HUES48 (cell line): ENCODE results near the gene SMIM9.
"Not testable (repeated sequence)": the region's sequence is repeated elsewhere in the genome, so short reads cannot be mapped to it uniquely, and the experiment has no call there.

Source experiments
- H3K27ac ChIP-seq: one replicate; pipeline ENCODE4 v1.7.0; 2013; ENCODE audit warnings: low read depth, low read length, inconsistent platforms
- H3K27me3 ChIP-seq: 2 replicates; pipeline ENCODE4 v1.6.1; 2013; ENCODE audit warnings: mild to moderate bottlenecking, low read length; ENCODE audit not compliant: control insufficient read depth, insufficient read depth
- H3K36me3 ChIP-seq: 2 replicates; pipeline ENCODE4 v1.6.1; 2013; ENCODE audit warnings: low read length; ENCODE audit not compliant: control insufficient read depth, insufficient read depth
- H3K4me1 ChIP-seq: 2 replicates; pipeline ENCODE4 v1.6.1; 2013; ENCODE audit warnings: mild to moderate bottlenecking, low read length; ENCODE audit not compliant: control insufficient read depth, insufficient read depth
- H3K4me3 ChIP-seq: 2 replicates; pipeline ENCODE4 v1.5.1; 2013; ENCODE audit warnings: mild to moderate bottlenecking, low read depth, low read length
- H3K9ac ChIP-seq: 2 replicates; pipeline ENCODE4 v1.6.1; 2013; ENCODE audit warnings: mild to moderate bottlenecking, low read depth, low read length, moderate library complexity
- H3K9me3 ChIP-seq: 2 replicates; pipeline ENCODE4 v1.6.1; 2013; ENCODE audit warnings: low read length; ENCODE audit not compliant: control insufficient read depth, insufficient read depth

SMIM9 gene

DNA sequence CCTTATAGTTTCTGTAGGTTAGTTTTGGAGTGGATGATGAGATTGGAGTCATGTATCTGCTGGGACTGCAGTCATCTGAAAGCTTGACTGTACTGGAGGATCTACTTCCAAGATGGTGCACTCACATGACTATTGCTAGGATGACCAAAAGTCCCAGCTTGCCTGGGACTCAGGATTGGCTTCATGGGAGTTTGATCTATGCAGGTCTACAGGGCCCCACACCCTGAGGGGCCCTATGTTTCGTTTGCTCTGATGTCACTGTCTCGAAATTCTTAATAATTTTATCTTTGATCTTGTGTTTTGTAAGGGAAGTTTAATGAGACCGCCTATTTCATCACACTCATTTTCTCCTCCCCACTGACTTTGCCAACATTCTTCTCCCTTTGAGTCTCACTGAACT is at the start of gene SMIM9:
Gene SMIM9, minus strand, starts transcription at position 101 of the 400 bp plus-strand sequence. CDS start 3,806 bp downstream, outside the sequence.
- no peak within 1 kb of the TSS for H3K4me3 ChIP-seq
- H3K4me1 ChIP-seq = no peaks in the 10 kb centered on the region
- no peaks in the 10 kb centered on the region for H3K27me3 ChIP-seq
- H3K9ac ChIP-seq = no peak within 1 kb of the TSS
- no peaks in the 10 kb centered on the region for H3K36me3 ChIP-seq
- H3K27ac ChIP-seq = no peak within 1 kb of the TSS
- peaks cover 44% of the 10 kb centered on the region for H3K9me3 ChIP-seq

DNA sequence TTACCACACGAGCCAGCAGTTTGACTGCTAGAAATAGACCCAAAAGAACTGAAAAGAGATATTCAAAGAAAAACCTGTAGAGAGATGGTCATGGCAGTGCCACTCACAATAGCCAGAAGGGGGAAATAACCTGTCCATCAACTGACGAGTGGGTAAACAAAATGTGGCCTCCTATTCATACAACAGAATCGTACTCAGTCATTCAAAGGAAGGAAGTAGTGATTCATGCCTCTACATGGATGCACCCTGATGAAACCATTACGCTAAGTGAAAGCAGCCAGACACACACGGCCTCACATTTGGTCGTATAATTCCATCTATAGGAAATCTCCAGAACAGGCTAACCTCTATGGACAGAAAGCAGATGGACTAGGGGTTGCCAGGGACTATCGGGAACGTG is 49.6 kb upstream of the SMIM9 start:
- not testable (repeated sequence) for H3K4me1 ChIP-seq, H3K36me3 ChIP-seq, H3K27me3 ChIP-seq, H3K4me3 ChIP-seq, H3K9ac ChIP-seq, H3K27ac ChIP-seq
- peaks cover 15% of the 10 kb centered on the region; the same call in 1 of the 2 replicates for H3K9me3 ChIP-seq

DNA sequence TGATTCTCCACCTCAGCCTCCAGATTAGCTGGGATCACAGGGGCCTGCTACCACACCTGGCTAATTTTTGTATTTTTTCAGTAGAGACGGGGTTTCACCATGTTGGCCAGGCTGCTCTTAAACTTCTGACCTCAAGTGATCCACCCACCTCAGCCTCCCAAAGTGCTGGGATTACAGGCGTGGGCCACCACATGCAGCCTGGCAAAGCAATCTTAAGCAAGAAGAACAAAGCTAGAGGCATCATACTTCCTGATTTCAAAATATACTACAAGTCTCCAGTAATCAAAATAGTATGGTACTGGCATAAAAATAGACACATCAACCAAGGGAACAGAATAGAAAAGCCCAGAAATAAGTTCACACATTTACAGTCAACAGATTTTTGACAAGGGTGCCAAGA is 38.9 kb upstream of the SMIM9 start:
- Histone ChIP-seq H3K9me3 (peaks cover 23% of the 10 kb centered on the region), H3K27ac (no peak overlapping the region), H3K4me1 (no peaks in the 10 kb centered on the region), H3K9ac (no peak overlapping the region), H3K36me3 (no peaks in the 10 kb centered on the region), H3K27me3 (no peaks in the 10 kb centered on the region), H3K4me3 (no peak overlapping the region)

DNA sequence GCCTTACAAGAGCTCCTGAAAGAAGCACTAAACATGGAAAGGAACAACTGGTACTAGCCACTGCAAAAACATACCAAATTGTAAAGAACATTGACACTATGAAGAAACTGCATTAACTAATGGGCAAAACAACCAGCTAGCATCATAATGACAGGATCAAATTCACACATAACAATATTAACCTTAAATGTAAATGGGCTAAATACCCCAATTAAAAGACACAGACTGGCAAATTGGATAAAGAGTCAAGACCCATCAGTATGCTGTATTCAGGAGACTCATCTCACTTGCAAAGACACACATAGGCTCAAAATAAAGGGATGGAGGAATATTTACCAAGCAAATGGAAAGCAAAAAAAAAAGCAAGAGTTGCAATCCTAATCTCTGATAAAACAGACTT is 34.1 kb upstream of the SMIM9 start:
- H3K36me3 ChIP-seq, H3K9ac ChIP-seq, H3K27ac ChIP-seq, H3K4me3 ChIP-seq, H3K27me3 ChIP-seq, H3K4me1 ChIP-seq: not testable (repeated sequence)
- H3K9me3 ChIP-seq = peaks cover 28% of the 10 kb centered on the region

DNA sequence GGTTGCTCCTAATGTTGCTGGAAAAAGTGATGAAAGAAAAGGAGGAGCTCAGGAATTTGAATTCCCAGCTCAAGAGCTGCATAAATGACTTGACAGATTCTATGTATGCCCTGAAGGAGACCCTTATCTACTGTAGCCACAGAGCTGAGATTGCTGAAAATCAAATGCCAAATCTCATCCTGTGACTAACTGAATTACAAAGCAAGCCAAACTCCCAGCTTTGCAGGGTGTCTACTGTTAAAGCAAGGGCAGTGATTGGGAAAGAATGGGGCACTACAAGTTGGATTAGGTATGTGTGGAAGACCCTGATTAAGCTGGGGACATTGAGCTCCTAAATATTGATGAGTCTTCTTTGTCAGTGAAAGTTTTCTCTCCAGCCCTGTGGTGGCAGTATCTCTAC is 20.8 kb upstream of the SMIM9 start:
- Histone ChIP-seq H3K36me3 (no peaks in the 10 kb centered on the region), H3K4me3 (no peak overlapping the region), H3K9ac (no peak overlapping the region), H3K4me1 (no peaks in the 10 kb centered on the region), H3K27ac (no peak overlapping the region), H3K27me3 (no peaks in the 10 kb centered on the region), H3K9me3 (peaks cover 45% of the 10 kb centered on the region)

DNA sequence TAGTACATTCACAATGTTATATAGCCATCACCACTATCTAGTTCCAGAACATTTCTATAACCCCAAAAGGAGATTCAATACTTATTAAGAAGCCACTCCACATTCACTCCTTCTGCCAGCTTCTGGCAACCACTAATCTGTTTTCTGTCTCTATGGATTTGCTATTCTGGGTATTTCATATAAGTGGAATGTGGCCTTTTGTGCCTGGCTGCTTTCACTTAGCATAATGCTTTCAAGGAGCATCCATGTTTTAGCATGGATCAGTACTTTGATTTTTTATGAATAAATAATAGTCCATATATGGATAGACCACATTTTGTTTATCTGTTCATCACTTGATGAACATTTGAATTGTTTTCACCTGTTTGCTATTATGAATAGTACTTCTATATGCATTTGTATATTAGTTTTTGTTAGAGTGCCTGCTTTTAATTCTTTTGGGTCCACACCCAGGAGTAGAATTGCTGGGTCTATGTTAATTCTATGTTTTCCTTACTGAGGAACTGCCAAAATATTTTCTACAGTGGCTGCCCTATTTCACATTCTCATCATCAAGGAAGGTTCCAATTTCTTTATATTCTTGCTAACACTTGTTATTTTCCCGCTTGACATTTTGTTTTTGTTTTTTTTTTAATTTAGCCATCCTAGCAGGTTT is 16.6 kb upstream of the SMIM9 start:
- H3K27ac ChIP-seq = no peak overlapping the region
- H3K4me1 ChIP-seq = no peaks in the 10 kb centered on the region
- H3K27me3 ChIP-seq = no peaks in the 10 kb centered on the region
- peaks cover 37% of the 10 kb centered on the region for H3K9me3 ChIP-seq
- no peak overlapping the region for H3K9ac ChIP-seq
- no peak overlapping the region for H3K4me3 ChIP-seq
- no peaks in the 10 kb centered on the region for H3K36me3 ChIP-seq

DNA sequence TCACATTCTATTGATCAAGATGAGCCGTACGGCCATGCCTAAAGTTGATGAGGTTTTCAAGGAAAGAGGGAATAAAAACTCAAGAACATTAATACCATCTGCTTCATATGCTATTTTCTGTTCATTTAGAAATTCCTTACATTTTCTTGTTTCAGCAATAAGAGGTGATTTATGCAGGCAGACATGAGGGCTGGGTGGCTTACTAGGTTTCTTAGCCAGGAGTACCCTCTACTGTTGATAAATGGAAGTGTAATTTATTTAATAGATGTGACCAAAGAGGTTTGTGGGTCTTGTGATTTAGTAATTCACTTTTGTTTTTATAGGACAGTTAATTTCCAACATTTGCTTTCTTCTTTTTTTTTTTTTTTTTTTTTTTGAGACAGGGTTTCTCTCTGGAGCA is 6.4 kb upstream of the SMIM9 start:
- H3K27me3 ChIP-seq = no peaks in the 10 kb centered on the region
- no peaks in the 10 kb centered on the region for H3K36me3 ChIP-seq
- no peak overlapping the region for H3K9ac ChIP-seq
- no peak overlapping the region for H3K4me3 ChIP-seq
- peaks cover 37% of the 10 kb centered on the region for H3K9me3 ChIP-seq
- no peak overlapping the region for H3K27ac ChIP-seq
- H3K4me1 ChIP-seq = no peaks in the 10 kb centered on the region

DNA sequence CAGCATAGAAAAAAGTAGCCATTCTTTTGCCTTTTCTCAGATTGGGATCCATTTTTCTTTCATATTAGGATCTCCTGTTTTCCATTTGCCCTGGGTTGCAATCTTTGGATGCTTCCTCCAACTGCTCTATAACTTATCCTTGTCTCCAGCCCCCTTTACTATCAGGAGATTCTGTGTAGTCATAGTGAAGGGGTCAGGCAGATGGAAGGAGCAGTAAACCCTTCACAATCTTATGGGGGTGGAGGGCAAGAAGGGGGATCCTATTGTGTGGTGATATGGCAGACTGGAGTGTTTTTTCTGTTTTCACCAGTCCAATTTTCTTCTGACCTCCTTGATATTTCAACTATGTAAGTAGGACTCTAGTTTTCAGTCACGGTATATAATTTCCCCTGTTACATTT is 1.7 kb upstream of the SMIM9 start:
- H3K27ac ChIP-seq = no peak overlapping the region
- no peak overlapping the region for H3K4me3 ChIP-seq
- H3K27me3 ChIP-seq = no peaks in the 10 kb centered on the region
- peaks cover 53% of the 10 kb centered on the region for H3K9me3 ChIP-seq
- H3K4me1 ChIP-seq = no peaks in the 10 kb centered on the region
- H3K9ac ChIP-seq = no peak overlapping the region
- no peaks in the 10 kb centered on the region for H3K36me3 ChIP-seq

DNA sequence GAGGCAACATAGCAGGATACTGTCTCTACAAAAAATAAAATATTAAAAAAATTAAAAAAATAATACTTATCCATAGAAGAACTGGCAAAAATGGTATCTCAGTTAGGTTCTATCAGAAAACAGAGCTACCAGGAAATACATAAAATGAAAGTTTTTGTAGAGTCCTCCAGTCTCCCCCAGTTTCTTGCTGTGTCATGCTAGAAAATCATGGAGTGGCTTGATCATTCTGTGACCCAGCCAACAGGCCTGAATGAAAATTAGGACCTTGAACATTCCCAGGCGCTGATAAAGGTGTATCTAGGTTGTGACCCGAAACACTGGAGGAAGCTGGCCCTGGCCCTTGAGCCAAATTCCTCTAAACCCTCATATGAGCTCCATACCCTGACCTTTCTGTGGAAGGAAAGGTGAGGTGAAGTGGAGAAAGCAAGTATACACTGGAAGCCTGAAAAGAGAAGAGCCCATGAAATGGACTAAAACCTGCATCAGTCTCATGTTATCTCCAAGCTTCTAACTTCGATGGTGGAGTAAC is 652 bp downstream of the SMIM9 start:
- H3K4me1 ChIP-seq = no peaks in the 10 kb centered on the region
- H3K9ac ChIP-seq = no peak overlapping the region
- H3K27ac ChIP-seq = no peak overlapping the region
- peaks cover 48% of the 10 kb centered on the region for H3K9me3 ChIP-seq
- no peaks in the 10 kb centered on the region for H3K27me3 ChIP-seq
- no peak overlapping the region for H3K4me3 ChIP-seq
- no peaks in the 10 kb centered on the region for H3K36me3 ChIP-seq

DNA sequence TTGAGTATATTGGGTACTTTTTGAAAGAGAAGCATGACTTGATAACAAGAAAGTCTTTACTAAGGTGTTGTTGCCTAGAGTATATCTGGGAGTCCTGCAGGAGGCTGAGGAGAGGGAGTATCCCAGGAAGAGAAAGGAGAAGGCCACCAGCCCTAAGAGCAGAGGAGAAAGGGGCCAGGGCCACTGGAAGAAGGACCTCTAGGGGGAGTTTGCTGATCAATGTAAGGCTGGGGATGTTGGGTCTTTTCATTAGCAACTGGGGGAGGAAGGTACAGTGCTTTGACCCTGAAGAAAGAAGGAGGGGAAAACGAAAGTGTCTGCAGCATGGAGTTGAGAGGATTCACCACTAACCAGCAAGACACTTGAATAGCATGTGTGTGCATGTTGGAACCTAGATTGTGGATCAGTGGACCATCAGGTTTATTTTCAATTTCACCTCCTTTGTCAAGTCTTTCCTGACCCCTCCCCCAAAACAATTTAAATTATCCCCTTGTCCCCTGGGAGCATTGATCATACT is 4.5 kb downstream of the SMIM9 start:
- no peaks in the 10 kb centered on the region for H3K27me3 ChIP-seq

DNA sequence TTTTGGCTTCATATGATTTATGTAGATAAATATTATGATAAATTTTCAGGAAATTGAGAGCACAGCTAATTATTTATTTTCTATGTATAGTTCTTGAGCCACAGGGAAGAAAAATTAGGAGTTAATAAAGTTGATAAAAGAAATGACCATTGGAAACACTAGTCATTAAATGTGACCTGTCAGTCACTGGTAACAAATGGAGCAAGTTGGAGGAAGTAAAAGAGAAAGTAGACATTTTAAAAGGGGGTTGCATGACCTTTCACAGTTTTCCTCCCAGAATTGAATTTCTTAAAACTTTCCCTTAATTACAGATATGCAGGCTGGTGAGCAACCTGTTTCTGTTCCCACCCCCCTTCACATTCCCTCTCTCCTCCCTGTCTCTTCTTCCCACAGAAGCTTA is 5.3 kb downstream of the SMIM9 start:
- Histone ChIP-seq H3K9ac (no peak overlapping the region), H3K27me3 (no peaks in the 10 kb centered on the region), H3K27ac (no peak overlapping the region), H3K9me3 (peaks cover 48% of the 10 kb centered on the region), H3K36me3 (no peaks in the 10 kb centered on the region), H3K4me3 (no peak overlapping the region), H3K4me1 (no peaks in the 10 kb centered on the region)

More for the DNA sequence above, 4.5 kb downstream of the SMIM9 start:
- Histone ChIP-seq H3K4me1 (no peaks in the 10 kb centered on the region), H3K9me3 (peaks cover 49% of the 10 kb centered on the region), H3K36me3 (no peaks in the 10 kb centered on the region), H3K4me3 (no peak overlapping the region), H3K9ac (no peak overlapping the region), H3K27ac (no peak overlapping the region)
